Dedifferentiated amniotic fluid mesenchymal stem cell (primary cell): ENCODE results near the gene RNF19B.

Experiments
- DNase-seq: peaks from one replicate; pipeline ENCODE4 v3.0.0-alpha.2; 2016; ENCODE audit errors: extremely low spot score

RNF19B gene

DNA sequence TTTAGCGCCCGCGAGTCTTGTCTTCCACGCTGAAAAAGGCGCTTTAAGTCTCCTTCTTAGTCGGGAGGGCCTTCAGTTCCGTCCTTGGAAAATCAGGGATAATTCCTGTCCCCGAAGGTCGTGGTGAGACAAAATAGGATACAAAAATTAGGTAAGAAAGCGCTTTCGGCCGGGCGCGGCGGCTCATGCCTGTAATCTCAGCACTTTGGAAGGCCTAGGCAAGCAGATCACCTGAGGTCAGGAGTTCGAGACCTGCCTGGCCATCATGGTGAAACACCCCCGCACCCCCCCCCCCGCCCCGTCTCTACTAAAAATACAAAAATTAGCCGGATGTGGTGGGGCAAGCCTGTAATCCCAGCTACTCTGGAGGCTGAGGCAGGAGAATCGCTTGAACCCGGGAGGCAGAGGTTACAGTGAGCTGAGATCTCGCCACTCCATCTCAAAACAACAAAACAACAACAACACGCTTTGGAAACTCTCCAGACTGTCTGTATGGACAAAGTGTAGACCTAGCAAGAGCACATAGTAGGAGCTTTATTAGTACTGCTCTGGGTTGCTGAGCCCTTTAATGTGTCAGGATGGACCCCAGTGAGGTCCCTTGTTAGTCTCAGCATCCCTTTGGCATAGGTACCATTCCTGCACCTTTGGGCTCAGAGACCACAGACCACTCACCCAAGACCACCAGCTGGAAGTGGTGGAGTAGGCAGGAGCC is 62.6 kb downstream of the RNF19B start:
- DNase-seq, result no peak

DNA sequence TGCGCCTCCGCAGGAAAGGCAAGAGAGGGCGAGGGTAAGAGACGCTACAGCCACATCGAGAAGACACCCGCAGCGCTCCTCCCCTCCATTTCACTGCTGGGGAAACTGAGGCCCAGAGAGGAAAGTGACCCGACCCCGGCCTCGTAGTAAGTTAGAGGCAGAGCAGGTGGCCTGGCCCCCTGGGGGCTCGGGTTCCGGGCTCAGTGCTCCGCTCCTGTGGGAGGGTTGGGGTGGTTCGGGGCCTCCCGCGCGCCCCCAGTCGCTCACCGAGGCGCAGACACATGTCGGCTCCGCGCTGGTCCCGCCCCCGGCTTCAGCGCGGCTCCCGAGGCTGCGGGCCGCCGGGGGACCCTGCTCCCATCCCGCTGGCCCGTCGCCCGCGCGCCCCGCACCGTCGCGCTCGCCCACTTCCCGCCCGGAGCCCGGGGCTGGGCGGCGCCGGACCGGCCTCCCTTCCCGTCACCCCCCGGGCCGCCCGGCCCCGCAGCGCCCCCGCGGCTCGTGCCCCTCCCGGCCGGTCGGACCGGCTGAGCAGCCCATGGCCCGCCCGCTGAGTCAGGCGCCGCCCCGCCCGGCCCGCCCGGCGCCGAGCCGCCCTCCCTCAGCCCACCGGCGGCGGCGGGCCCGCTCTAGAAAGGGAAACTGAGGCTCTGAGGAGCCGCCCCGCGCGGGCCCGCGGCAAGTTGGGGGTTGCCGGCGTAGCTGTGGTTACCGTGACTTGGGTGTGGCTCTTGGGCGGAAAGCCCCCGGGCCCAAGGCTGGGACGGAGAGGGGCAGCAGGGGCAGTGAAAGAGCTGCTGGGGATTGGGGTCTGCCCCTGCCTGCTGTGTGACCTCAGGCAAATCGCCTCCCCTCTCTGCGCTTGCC is 63.4 kb downstream of the RNF19B start, which contains the start of gene TMEM54:
Gene TMEM54, minus strand, starts transcription at position 434 of the 867 bp plus-strand sequence. Its CDS starts 151 bp downstream, at position 283.
- DNase-seq, result no peak

DNA sequence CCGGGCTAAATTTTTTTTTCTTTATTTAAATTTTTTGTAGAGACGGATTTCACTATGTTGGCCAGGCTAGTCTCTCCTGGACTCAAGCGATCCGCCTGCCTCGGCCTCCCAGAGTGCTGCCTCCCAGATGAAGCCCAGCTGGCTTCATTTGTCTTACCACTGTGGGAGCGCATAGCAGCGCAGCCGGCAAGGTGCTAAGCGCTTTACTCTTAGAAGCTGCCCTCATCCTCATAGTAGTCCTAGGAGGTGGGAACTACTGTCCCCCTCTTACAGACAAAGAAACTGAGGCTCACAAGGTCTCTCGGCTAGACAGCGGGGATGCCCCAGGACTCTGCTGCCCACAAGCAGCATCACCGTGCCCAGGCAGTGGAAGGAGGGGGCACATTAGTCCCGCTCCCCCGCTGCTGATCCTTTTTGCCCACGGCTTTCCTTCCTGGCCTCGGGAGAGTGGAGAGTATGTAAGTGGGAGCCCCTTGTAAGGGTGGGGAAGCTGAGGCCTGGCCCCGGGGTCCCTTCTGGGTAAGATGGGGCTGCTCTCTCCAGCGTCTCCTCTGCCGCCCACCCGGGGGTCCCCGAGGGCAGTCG is 64.1 kb downstream of the RNF19B start:
- DNase-seq, result no peak

DNA sequence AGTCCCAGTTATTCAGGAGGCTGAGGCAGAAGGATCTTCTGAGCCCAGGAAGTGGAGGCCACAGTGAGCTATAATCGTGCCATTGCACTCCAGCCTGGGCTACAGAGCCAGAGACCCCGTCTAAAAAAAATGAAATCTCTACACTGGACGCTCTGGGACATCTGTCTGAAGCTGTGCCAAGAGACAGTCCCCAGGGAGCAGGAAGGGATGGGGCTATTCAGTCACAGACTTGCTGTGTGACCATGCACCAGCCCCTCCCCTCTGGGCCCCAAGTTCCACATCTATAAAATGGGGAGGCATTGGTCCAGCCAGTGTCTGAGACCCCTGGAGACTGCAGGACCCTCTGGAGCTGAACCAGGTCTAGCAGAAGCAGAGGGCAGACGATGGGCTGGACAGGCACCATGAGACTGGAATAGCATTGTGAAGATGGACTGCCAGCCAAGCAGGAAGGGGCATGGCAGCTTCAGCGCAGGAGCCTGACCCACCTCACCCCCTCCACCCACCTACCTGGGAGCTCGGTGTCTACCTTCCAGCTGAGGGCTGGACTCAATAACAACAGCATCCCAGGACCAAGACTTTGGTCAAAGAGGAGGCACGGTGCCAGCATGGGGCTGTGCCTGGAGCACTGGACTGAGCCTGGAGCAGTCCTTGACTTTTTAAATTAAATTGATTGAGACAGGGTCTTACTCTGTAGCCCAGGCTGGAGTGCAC is 64.9 kb downstream of the RNF19B start:
- DNase-seq, result no peak

DNA sequence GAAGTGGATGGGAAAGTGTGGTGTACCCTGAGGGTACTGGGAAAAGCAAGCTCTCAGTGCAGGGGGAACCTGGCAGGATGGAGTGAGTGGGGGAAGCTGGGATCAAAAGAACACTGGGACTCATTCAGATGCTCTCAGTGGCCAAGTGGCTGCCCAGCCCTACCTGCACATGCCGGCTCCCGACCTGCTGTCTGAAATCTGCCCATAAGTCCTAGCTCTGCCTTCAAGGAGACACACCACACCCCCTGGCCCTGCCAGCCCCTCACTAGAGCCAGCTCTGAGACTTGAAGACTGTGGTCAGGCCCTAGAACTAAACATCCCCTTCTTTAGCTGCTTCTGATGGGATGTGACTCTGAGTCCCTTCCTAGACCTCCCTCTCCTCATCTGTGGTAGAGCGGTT is 65.7 kb downstream of the RNF19B start:
- DNase-seq, result no peak

DNA sequence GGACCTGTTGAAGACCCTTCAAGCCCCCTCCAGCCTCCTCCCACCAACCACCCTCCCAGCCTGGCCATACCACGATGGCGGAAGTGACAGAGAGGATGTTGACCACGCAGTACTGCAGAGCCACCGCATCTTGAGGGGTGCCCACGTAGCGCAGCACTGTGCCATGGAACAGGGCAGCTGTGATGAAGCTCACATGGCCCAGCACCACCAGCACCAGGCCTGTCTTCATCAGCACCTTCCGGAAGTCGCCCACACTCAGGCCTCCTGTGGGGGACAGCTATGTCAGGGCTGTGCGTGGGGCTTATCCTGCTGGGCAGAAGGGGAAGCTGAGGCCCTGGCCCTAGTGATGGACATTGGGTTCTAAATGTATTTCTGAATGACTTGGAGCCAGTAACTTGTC is 66.6 kb downstream of the RNF19B start:
- no peak for DNase-seq

DNA sequence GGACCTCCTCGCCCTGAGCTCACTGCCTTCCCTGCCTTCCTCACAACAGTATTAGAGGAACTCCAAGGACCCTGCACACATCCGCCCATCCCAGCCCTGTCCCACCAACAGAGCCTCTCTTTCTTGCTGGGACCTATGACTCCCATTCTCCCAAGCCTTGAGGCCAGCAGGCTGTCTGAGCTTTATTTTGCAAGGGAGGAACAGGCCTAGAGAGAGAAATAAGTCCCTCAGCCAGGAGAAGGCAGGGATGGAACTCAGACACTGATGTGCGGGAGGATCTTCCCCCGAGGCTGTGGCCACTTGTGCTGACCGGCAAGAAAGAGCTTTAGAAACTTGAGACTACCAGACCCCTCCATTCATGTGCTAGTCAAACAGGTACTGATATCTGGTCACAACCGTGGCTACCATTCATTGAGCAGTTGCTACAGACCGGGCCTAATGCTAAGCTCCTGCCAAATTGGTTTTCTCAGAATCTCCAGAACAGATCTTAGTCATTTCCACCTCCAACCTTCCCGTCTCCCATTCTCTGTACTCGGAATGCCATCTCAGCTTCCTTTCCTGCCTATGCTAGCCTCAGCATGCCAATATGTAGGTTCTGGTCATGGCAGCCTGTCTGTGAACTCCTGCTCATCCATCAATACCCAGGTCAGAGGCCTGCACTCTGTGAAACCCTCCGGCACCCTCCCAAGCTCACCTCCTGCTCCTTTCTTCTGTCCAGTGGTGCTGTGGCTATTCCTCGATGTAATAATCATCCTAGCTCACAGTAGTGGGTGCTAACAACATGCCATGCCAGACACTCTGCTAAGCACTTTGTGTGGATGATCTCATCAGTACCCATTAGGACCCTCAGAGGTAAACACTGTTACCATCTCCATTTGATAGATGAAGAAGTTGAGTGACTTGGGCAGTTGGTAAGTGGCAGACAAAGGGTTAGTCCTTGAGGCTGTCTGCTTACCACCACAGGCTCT is 67.2 kb downstream of the RNF19B start:
- DNase-seq, result no peak

DNA sequence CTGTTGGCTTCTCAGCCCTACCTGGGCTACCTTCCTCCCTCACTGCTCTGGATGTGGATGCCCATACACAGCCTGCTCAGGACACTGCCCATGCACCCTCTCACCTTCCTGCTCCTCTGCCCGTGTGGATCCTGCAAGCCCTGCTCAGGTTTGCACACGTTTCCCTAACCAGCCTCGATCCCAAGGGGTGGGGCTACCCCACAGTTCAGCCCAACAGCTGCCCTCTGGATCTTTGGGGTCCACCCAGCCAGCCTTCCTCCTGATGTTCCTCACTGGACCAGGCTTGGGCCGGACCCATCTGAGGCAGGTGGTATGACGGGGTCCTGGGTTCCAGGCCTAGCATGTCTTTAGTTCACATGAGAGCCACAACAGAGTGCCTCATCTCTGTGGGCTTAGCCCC is 68.2 kb downstream of the RNF19B start:
- no peak for DNase-seq

DNA sequence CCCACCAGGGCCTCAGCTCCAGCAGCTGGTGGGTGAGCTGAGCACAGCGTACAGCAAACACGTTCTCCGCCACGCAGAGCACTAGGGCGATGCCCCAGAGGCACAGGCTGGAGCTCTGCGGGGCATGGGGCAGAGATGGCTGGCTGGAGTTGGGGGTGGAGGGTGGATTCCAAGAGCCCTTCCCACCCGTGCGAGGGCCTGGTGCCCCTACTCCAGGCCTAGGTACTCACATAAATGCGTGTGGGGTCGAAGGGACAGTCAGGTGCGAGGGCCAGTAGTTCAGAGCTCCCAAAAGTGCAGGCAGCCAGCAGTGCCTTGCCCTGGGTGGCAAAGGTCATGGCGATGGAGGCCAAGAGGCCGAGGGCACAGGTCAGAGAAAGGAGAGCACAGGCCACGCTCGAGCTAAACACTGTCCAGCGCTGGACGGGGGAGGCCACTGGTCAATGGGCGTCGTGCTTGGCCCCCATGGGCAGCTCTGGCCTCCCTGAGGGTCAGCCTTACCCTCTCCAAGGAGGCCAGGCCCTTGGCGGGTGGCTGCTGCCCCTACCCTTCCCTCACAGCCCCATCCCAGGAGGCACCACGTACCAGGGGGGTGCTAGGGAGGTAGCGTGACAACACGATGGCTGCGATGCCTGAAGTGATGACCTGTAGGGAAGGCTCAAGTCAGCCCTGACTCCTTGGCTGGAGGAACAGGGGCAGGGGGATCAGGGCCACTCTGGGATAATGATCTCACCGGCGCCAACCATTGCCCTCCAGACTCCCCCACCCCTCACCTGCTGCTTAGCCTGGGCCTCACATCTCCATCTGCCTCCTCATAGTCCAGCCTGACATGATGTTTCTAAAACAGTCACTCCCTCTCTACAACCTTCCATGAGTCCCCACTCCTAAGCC is 69.0 kb downstream of the RNF19B start:
- DNase-seq, result no peak

DNA sequence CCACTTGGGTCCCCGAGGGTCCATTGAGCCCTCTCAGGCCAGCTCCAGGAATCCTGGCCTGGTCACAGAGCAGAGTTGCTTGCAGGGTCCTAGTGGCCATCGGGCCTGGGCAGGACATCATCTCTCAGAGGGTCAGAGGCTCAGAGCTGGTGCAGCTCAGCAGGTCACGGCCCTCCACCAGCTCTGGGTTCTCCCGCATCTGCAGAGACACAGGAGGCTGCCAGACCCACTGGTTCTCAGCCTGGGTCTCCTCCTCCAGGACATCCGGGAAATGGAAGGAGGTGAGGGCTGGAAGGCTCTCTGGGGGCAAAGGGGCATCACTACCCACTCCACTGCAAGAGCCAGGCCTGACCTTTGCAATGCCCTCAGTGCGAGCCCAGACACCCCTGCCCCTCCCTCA is 69.9 kb downstream of the RNF19B start:
- DNase-seq, result no peak

DNA sequence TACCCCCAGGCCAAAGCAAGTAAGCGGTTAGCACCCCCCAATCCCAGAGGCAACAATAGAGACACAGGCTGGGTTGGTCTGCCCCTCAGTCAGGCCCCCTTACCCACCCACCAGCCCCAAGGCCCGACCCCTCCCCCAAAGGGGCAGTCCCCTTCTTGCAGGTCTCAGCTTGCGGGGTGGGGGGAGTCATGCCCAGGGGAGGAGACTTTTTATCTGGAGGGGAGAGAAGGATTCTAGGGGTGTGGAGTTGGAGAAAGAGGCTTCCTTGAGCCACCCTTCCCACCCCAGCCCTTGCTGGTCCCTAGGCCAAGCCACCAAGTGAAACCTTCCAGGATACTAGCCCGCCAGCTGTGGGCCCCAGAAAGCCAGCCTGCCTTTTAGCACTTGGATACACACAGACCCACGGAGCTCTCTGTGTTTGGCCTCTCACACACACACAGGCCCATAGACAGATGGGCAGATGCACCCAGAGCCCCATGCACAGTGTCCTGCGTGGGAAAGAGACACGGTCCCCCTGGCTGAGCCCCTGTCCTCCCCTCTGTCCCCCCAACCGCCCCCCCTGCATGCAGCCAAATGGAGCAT is 70.5 kb downstream of the RNF19B start:
- no peak for DNase-seq

DNA sequence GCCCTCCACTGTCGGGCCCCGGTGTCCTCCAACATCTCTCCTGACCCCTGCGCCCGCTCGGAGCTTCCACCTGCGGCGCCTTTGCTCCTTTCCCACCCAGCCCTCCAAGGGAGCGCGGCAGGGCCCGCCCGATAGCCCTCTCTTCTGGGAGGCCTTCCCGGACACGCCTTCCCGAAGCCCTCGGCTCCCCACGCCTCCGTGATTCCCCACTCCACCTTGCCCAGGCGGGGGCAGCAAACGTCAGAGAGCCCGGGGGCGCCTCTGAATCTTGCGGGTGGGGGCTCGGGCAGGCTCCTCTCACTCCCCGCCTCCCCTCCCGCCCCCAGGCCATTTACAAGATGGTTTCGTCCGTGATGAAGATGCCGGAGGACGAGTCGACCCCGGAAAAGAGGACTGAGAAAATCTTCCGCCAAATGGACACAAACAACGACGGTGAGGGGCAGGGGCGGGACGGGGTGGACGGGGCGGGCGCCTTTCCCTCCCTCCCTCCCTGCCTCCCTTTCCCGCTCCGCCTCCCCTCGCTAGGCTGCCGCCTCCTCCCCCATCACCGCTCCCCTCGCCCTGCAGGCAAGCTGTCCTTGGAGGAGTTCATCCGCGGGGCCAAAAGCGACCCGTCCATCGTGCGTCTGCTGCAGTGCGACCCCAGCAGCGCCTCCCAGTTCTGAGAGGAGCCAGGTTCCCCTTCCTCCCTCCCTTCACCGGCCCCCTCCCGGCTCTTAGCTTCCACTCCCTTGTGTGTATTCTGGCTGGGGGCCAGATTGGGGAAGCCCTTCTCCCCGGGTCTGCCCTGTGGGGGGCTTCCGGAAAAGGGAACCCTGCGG is 71.2 kb downstream of the RNF19B start:
- no peak for DNase-seq

DNA sequence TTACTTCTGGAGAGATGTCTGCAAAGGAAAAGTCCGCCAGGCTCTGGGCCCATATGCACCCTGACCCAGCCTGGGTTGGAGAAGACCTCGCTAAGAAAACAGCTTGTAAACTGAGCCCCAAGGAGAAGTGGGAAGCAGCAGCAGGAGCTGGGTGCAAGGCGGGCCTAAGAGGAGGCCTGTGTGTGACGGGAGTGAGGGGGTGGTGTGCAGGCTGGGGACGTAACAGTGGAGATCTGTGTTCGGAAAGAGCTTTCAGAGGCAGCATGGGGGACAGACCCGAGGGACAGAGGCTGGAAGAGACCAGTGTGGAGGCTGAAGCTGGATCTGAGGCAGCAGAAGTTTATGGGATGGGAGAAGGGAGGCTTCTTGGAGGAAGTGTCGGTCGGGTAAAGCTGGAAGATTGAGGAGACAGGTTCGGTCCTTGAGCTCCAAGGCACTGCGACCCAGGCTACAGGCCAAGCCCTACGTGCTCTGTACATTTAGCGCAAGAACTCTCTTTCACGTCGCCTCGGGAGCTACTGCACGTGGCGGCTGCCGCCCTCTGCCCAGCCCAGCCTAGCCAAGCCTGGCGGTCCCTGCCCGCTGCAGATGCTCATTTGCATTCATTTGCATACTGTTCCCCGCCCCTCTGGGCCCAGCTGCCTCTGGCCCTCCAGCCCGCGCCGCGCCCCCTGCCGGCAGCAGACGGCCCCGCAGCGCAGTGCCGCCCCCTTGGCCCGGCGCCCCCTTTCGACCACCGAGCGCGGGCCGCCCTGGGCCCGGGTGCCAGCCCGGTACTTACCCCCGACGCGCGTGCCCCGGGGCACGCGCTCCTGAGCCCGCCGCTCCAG is 72.0 kb downstream of the RNF19B start:
- no peak for DNase-seq

DNA sequence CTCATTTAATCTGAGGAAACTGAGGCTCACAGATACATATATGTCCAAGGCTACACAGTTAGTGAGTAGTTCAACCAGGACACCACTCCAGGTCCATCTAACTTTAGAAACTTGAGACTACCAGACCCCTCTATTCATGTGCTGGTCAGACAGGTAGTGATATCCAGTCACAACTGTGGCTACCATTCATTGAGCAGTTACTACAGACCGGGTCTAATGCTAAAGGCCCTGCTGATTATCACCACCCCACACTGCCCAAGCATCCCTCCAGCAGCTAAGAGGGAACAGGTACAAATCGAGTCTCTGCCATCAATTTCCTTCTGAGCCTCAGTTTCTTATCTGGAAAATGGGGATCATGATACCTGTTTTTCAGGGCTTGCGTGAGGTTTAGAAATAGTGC is 73.0 kb downstream of the RNF19B start:
- no peak for DNase-seq

DNA sequence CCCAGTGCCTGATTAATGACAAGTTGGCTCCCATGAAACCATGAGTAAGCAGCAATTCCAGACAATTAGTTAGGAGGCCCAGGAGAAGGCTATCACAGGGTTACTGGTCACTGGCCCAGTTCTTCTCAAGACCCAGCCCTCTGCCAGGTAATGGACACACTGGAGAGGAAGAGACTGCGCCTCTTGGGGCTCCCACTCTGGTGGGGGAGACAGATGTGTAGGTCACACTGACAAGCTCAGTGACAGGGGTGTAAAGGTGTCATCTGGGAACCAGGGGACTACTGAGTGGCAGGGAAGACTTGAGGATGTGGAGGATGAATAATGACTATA is 73.4 kb downstream of the RNF19B start:
- no peak for DNase-seq

DNA sequence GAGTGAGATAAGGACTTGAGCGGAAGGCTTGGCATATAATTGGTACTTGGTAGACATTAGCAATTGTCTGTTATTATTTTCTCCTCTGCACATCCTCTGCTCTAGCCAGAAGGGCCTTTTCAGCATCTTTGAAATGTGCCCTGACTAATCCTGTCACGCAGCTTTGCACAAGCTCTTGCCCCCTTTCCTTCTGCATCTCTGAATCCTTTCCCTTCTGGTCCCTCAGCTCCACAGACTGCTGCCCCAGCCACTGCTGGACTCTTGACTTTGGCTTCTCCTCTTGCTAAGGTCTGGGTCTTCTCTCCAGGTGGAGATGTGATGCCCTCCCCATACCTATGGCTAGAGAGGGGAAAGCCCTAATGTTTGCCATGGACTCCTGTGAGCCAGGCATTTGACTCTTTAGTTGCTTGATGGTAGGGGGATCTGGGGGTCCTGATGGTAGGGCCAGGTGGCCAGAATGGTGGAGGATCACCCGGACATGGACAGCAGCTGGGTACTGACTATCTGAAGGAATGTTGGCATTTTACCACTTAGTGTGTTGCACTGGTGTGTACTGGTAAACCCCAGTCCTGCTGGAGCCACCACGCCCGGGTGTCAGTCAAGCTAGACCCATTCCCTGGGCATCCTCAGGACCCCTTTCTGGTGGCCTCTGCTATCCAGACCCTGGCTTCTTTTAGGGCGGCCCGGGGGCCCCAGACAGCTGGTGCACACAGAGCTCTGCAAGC is 73.9 kb downstream of the RNF19B start:
- DNase-seq, result no peak

DNA sequence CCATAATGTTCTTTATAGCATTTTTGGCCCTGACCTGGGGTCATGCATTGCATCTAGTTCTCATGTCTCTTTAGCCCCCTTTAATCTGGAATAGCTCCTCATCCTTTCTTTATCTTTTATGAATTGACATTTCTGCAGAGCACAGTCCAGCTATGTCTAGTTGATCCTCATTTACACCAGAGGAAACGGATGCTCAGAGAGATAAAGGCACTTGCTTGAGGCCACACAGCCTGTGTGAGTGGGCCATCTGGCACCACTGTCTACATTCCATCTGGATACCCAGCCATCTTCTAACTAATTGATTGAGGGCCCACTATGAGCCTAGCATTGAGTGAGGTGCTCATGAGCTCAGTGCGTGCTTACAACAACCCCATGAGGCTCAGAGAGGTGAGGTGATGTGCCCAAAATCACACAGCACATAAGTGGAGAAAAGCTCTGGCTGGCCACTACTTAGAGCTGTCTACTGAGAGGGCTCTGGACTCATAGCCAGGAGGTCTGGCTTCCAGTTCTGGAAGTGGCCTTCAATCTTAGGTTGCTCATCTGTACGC is 74.8 kb downstream of the RNF19B start:
- DNase-seq, result no peak
